Heart right ventricle (tissue), 16 donors: ENCODE data around the gene GFAP. TPM values are rescaled to one million over a fixed set of nuclear protein-coding genes. Genes with fewer than 3 reads are reported as not detected.
A peak's percentile ranks its signal among the peaks of the same experiment; 100 is the strongest.

ENCODE experiments used
- ATAC-seq, 8 donors: fragments of 200-7000 bp; cut with Tn5 transposase; one replicate each; pipeline ENCODE4 v1.9.1; 2020; ENCODE audit warnings: mild to moderate bottlenecking in 8 of 8, moderate library complexity in 8 of 8, moderate number of reproducible peaks in 1 of 8
- DNase-seq, 2 donors: peaks; one replicate each; pipeline ENCODE4 v3.0.0-alpha.2; 2020
- H3K27ac ChIP-seq, 10 donors: fragments of 200-600 bp; sonication (generic) in 2 of 10; one replicate each; pipeline versions ENCODE4 v1.5.0 to v1.8.0; 2020 to 2022; ENCODE audit warnings: mild to moderate bottlenecking in 3 of 10
- H3K27me3 ChIP-seq, 7 donors: fragments of 200-600 bp; one replicate each; pipeline ENCODE4 v1.8.0; 2021 to 2022; ENCODE audit warnings: mild to moderate bottlenecking in 2 of 7
- H3K36me3 ChIP-seq, 9 donors: fragments of 200-600 bp; sonication (generic) in 1 of 9; one replicate each; pipeline versions ENCODE4 v1.5.0 to v1.8.0; 2020 to 2022; ENCODE audit warnings: mild to moderate bottlenecking in 2 of 9
- H3K4me1 ChIP-seq, 9 donors: fragments of 200-600 bp; sonication (generic) in 1 of 9; one replicate each; pipeline versions ENCODE4 v1.5.0 to v1.8.0; 2020 to 2022; ENCODE audit warnings: mild to moderate bottlenecking in 4 of 9
- H3K4me3 ChIP-seq, 10 donors: fragments of 200-600 bp; sonication (generic) in 2 of 10; one replicate each; pipeline versions ENCODE4 v1.5.0 to v1.8.0; 2020 to 2022; ENCODE audit warnings: mild to moderate bottlenecking in 7 of 10, moderate library complexity in 2 of 10
- H3K9me3 ChIP-seq, 11 donors: fragments of 200-600 bp in 10 of 11; sonication (generic) in 2 of 11; one replicate each; pipeline versions ENCODE4 v1.5.0 to v1.8.0; 2013 to 2022; ENCODE audit warnings: mild to moderate bottlenecking in 2 of 11, control low read depth in 1 of 11, moderate library complexity in 1 of 11
- CTCF ChIP-seq, 9 donors: fragments of 200-600 bp; sonication (generic) in 2 of 9; IDR thresholded peaks; one replicate each; pipeline versions ENCODE4 v1.5.0 to v1.8.0; 2021 to 2022; ENCODE audit warnings: antibody characterized with exemption in 9 of 9, mild to moderate bottlenecking in 5 of 9, moderate library complexity in 1 of 9
- WGBS, 2 donors: extraction: QIAGEN DNeasy Blood & Tissue Kit; methylation state at CpG; one replicate each; pipeline ENCODE4 v1.1.7; 2013; ENCODE audit warnings: inconsistent platforms in 1 of 2; 5-methylcytosine and 5-hydroxymethylcytosine counted together
- intact Hi-C, 10 donors: fragments of 100-400 bp; cut with DNase I; formaldehyde crosslinking; loops; one replicate each; pipeline versions ENCODE4 v1.11.1 to v1.14.2; 2022
- polyA plus RNA-seq, 2 donors: library from polyadenylated mRNA; stranded (reverse); fragments of 200-250 nt; gene quantifications; one replicate each; pipeline ENCODE4 v1.2.3, GENCODE V29; 2013
- total RNA-seq, 10 donors: library from RNA; stranded (reverse); fragmentation: NEBNext Ultra II Directional in 3 of 10; extraction: Animal tissue kit (Norgen Biotek cat#: 25700) in 3 of 10; gene quantifications; one replicate each; pipeline versions ENCODE4 v1.2.1 to v1.2.4, GENCODE V29; 2021 to 2023
- donor health status: Arrhythmogenic right ventricular cardiomyopathy.
- donor health status: ischemic (EF 13 %, LVEDD 7.1; RV severe dilation, severe dysfunction).
- donor health status: healthy with polysubstance abuse.
- donor health status: DM: no; HTN: yes; CAD: no.
- donor health status: DM: no; HTN: no; CAD: no.
- donor health status: ischemic (EF 25% LVEDD 6.9; RV normal size, moderate dysfunction).
- donor health status: ischemic (EF 25% LVEDD 5.7; RV mildly dilated, moderate dysfunction).
- donor health status: healthy.
- donor health status: DM: yes; HTN: yes; CAD: no.
- donor health status: Ischemic cardiomyopathy.
- donor health status: ischemic (EF 35%, LVEDD 5.7; RV mildly dilated, moderate dysfunction).
- donor health status: nonischemic (EF 11% LVEDD 7.7; RV severe dilation, severe dysfunction).
- donor health status: DM: yes; HTN: yes; CAD: no.
- donor health status: PGD.
- donor health status: ischemic (EF 29% LVEDD 5.4; RV normal size, mild dysfunction).
- donor health status: nonischemic (EF 23%, LVEDD 6.1; RV moderate dilation, normal function).

Gene GFAP
- total and polyA plus RNA-seq, 12 donors = 2.1 to 8.6 (median 7.1) TPM

- H3K4me3 ChIP-seq = no peak overlapping the region
- no peak for TF ChIP-seq CTCF (IDR thresholded peaks at IDR 0.05)
- peaks cover 0 to 49% (median 0%) of the 10 kb centered on the region in 9 donors for H3K36me3 ChIP-seq
- intact Hi-C loops = loop anchor here in 3 of 10 donors (5.0 to 10.0 kb wide), 3 partner anchors 75 to 268 kb away; no protein-coding TSS in a partner anchor
- peaks cover 0 to 13% (median 0%) of the 10 kb centered on the region in 9 donors for H3K4me1 ChIP-seq
- WGBS, 2 donors = 81 to 84% methylated on average over 15 of the region's 15 CpGs
- H3K27me3 ChIP-seq = no peaks in the 10 kb centered on the region
- no peak for DNase-seq
- H3K9me3 ChIP-seq = no peaks in the 10 kb centered on the region
- peak in 1 of 8 donors; percentile 22 for ATAC-seq
- no peak overlapping the region for H3K27ac ChIP-seq
Measured at GRCh38 chr17:44926821-44927525, 11.7 kb upstream of the GFAP start.

- Histone ChIP-seq H3K27me3 (peaks cover 0 to 4% (median 0%) of the 10 kb centered on the region in 7 donors), H3K36me3 (peaks cover 0 to 39% (median 0%) of the 10 kb centered on the region in 9 donors), H3K9me3 (no peaks in the 10 kb centered on the region), H3K4me3 (no peak overlapping the region), H3K27ac (no peak overlapping the region), H3K4me1 (peaks cover 0 to 17% (median 5%) of the 10 kb centered on the region in 9 donors)
- no peak for TF ChIP-seq CTCF (IDR thresholded peaks at IDR 0.05)
- DNase-seq (no peak), ATAC-seq (no peak)
- 96 to 98% methylated on average over 18 of the region's 18 CpGs for WGBS, 2 donors
- intact Hi-C loops = loop anchor here in 3 of 10 donors (5.0 to 10.0 kb wide), 3 partner anchors 76 to 269 kb away; no protein-coding TSS in a partner anchor
Measured at GRCh38 chr17:44925731-44926697, 10.7 kb upstream of the GFAP start.

DNA sequence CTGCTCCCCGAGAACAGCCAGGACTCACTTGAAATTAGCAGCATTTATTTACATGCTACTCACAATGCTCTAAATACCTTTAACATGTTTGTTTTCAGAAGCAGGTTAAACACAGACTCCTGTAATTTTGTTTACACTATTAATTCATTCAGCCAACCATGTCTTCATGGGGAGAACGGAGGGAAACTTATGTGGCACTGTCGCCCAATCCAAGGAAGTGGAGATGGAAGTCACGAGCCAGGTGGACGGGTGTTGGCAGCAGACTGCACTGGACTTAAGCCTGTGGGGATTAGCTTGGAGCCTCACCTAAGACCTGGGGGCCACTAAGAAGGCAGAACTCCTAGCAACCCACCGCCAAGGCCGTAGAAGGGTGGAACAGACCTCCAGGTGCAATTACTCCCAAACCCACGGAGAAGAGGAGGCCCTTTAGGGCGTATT lies 8.8 kb upstream of the GFAP start:
- Histone ChIP-seq H3K36me3 (peaks cover 0 to 22% (median 0%) of the 10 kb centered on the region in 9 donors), H3K27ac (no peak overlapping the region), H3K9me3 (no peaks in the 10 kb centered on the region), H3K4me3 (no peak overlapping the region), H3K27me3 (peaks cover 0 to 12% (median 0%) of the 10 kb centered on the region in 7 donors), H3K4me1 (peaks cover 3 to 26% (median 10%) of the 10 kb centered on the region in 9 donors)
- ATAC-seq (no peak), DNase-seq (no peak)
- WGBS, 2 donors = 87% methylated on average over 9 of the region's 9 CpGs
- intact Hi-C loops = loop anchor here in 6 of 10 donors (5.0 to 10.0 kb wide), 7 partner anchors 43 to 271 kb away; partner anchors contain the start of genes C1QL1 (in 1 of the 6) and PLCD3 (in 1 of the 6)
- no peak for TF ChIP-seq CTCF (IDR thresholded peaks at IDR 0.05)
